Natural killer cell (primary cell): ENCODE measurements around the gene TOM1. TPM values are rescaled to one million over a fixed set of nuclear protein-coding genes. Genes with fewer than 3 reads are reported as not detected.

ENCODE experiments used
- ATAC-seq, 3 donors: fragments of 150-1000 bp in 2 of 3; fragments of 200-7000 bp in 1 of 3; cut with Tn5 transposase; 1 replicate in 1 of 3; 2 replicates in 2 of 3; pipeline ENCODE4 v1.10.0; 2021; ENCODE audit warnings: mild to moderate bottlenecking in 2 of 3, moderate library complexity in 2 of 3
- DNase-seq, 2 donors: peaks; one replicate each; pipeline versions ENCODE4 v3.0.0 to v3.0.0-alpha.2; 2013 to 2021; ENCODE audit warnings: mixed read lengths in 1 of 2
- H3K27ac ChIP-seq: one replicate; pipeline ENCODE4 v1.5.1; 2013; ENCODE audit warnings: mild to moderate bottlenecking, low read length
- H3K27me3 ChIP-seq: one replicate; pipeline ENCODE4 v1.6.1; 2013; ENCODE audit warnings: low read length; ENCODE audit not compliant: control insufficient read depth, insufficient read depth
- H3K36me3 ChIP-seq: one replicate; pipeline ENCODE4 v1.6.1; 2013; ENCODE audit warnings: low read length; ENCODE audit not compliant: control insufficient read depth, insufficient read depth
- H3K4me1 ChIP-seq: one replicate; pipeline ENCODE4 v1.6.1; 2013; ENCODE audit warnings: low read length; ENCODE audit not compliant: control insufficient read depth, insufficient read depth
- H3K4me3 ChIP-seq: one replicate; pipeline ENCODE4 v1.5.1; 2013; ENCODE audit warnings: low read length
- H3K9me3 ChIP-seq: one replicate; pipeline ENCODE4 v1.6.1; 2013; ENCODE audit warnings: low read length; ENCODE audit not compliant: control insufficient read depth, insufficient read depth
- H3K27ac Mint-ChIP-seq, 2 donors: one replicate each; pipeline ENCODE4 v1.8.0; 2022; ENCODE audit warnings: mild to moderate bottlenecking in 2 of 2, mixed read lengths in 2 of 2, moderate library complexity in 1 of 2
- H3K27me3 Mint-ChIP-seq, 2 donors: one replicate each; pipeline ENCODE4 v1.8.0; 2022; ENCODE audit warnings: low read depth in 2 of 2, mixed read lengths in 2 of 2
- H3K36me3 Mint-ChIP-seq: one replicate; pipeline ENCODE4 v1.8.0; 2022; ENCODE audit warnings: mixed read lengths
- H3K4me1 Mint-ChIP-seq, 2 donors: one replicate each; pipeline ENCODE4 v1.8.0; 2022; ENCODE audit warnings: mixed read lengths in 2 of 2
- H3K4me3 Mint-ChIP-seq: one replicate; pipeline ENCODE4 v1.8.0; 2022; ENCODE audit warnings: mild to moderate bottlenecking, moderate library complexity, mixed read lengths
- H3K9me3 Mint-ChIP-seq, 2 donors: one replicate each; pipeline ENCODE4 v1.8.0; 2022; ENCODE audit warnings: mixed read lengths in 2 of 2
- CTCF ChIP-seq: fragments of 200-600 bp; IDR thresholded peaks from one replicate; pipeline ENCODE4 v1.8.0; 2022; ENCODE audit warnings: antibody characterized with exemption
- WGBS: methylation state at CpG from one replicate; pipeline ENCODE4 v1.1.7; 2013; ENCODE audit warnings: missing lambda C conversion rate; ENCODE audit not compliant: insufficient coverage; 5-methylcytosine and 5-hydroxymethylcytosine counted together
- intact Hi-C: fragments of 100-400 bp; cut with micrococcal nuclease; formaldehyde crosslinking; loops from one replicate; pipeline ENCODE4 v1.14.2; 2022
- total RNA-seq, 4 donors: library from RNA; stranded (reverse); fragments of 120-200 nt in 1 of 4; gene quantifications; one replicate each; pipeline versions ENCODE4 v1.2.3 to v1.2.4, GENCODE V29; 2013 to 2022

Gene TOM1
- total RNA-seq, 3 donors from 2014 or later (not counting 1 experiment from before 2014, with no cell fraction given), result 102 to 132 (median 107) TPM

GRCh38 chr22:35313311-35314121 is 13.8 kb downstream of the TOM1 start:
- peaks cover 13% of the 10 kb centered on the region for H3K36me3 ChIP-seq
- Mint-ChIP-seq H3K27ac (no peak overlapping the region), H3K4me3 (no peak overlapping the region), H3K36me3 (no peaks in the 10 kb centered on the region), H3K27me3 (no peaks in the 10 kb centered on the region), H3K4me1 (peaks cover 25 to 43% of the 10 kb centered on the region in 2 donors), H3K9me3 (no peaks in the 10 kb centered on the region)
- no peak for DNase-seq
- no peak overlapping the region for H3K27ac ChIP-seq
- ATAC-seq, result no peak
- intact Hi-C loops, result no loop called here
- 60% methylated on average over 14 of the region's 14 CpGs for WGBS
- H3K4me1 ChIP-seq, result peaks cover 12% of the 10 kb centered on the region
- no peaks in the 10 kb centered on the region for H3K27me3 ChIP-seq
- H3K4me3 ChIP-seq, result no peak overlapping the region
- no peaks in the 10 kb centered on the region for H3K9me3 ChIP-seq
- TF ChIP-seq CTCF, result no peak

- WGBS, result 78% methylated on average over 16 of the region's 16 CpGs
- DNase-seq (no peak), ATAC-seq (no peak)
- no peak overlapping the region for H3K27ac Mint-ChIP-seq
- intact Hi-C loops, result no loop called here
- no peaks in the 10 kb centered on the region for H3K36me3 Mint-ChIP-seq
- H3K4me3 Mint-ChIP-seq, result no peak overlapping the region
- TF ChIP-seq CTCF, result no peak
- H3K4me1 Mint-ChIP-seq, result peaks cover 20 to 38% of the 10 kb centered on the region in 2 donors
- Histone ChIP-seq H3K4me1 (peaks cover 9% of the 10 kb centered on the region), H3K27me3 (no peaks in the 10 kb centered on the region), H3K27ac (no peak overlapping the region), H3K9me3 (no peaks in the 10 kb centered on the region), H3K36me3 (peaks cover 15% of the 10 kb centered on the region), H3K4me3 (no peak overlapping the region)
- H3K9me3 Mint-ChIP-seq, result no peaks in the 10 kb centered on the region
- no peaks in the 10 kb centered on the region for H3K27me3 Mint-ChIP-seq
These were observed 14.7 kb downstream of the TOM1 start for GRCh38 chr22:35314161-35314942.

GRCh38 chr22:35315141-35315854 is 15.6 kb downstream of the TOM1 start:
- WGBS, result 94% methylated on average over 12 of the region's 12 CpGs
- no peaks in the 10 kb centered on the region for H3K36me3 Mint-ChIP-seq
- Histone ChIP-seq H3K27ac (no peak overlapping the region), H3K4me1 (peaks cover 9% of the 10 kb centered on the region), H3K9me3 (no peaks in the 10 kb centered on the region), H3K36me3 (peaks cover 13% of the 10 kb centered on the region), H3K27me3 (no peaks in the 10 kb centered on the region), H3K4me3 (no peak overlapping the region)
- H3K27me3 Mint-ChIP-seq, result no peaks in the 10 kb centered on the region
- DNase-seq (no peak), ATAC-seq (no peak)
- no peak overlapping the region for H3K27ac Mint-ChIP-seq
- no peaks in the 10 kb centered on the region for H3K9me3 Mint-ChIP-seq
- peaks cover 20 to 30% of the 10 kb centered on the region in 2 donors for H3K4me1 Mint-ChIP-seq
- H3K4me3 Mint-ChIP-seq, result no peak overlapping the region
- TF ChIP-seq CTCF, result no peak
- intact Hi-C loops, result no loop called here
